Stomach (tissue), 9 donors: ENCODE measurements around the gene DCC. TPM values are rescaled to one million over a fixed set of nuclear protein-coding genes. Genes with fewer than 3 reads are reported as not detected.
A peak's percentile ranks its signal among the peaks of the same experiment; 100 is the strongest.

Experiments
- DNase-seq, 2 donors: peaks; one replicate each; pipeline versions ENCODE4 v3.0.0 to v3.0.0-alpha.2; 2013 to 2019
- H3K27ac ChIP-seq, 5 donors: fragments of 200-600 bp in 4 of 5; sonication (generic) in 4 of 5; one replicate each; pipeline ENCODE4 v1.5.1; 2013 to 2019; ENCODE audit warnings: mild to moderate bottlenecking in 1 of 5, moderate library complexity in 1 of 5
- H3K27me3 ChIP-seq, 3 donors: fragments of 200-600 bp; sonication (generic); one replicate each; pipeline ENCODE4 v1.5.1; 2017 to 2019; ENCODE audit warnings: mixed run types in 1 of 3
- H3K36me3 ChIP-seq, 4 donors: fragments of 200-600 bp; sonication (generic); 1 replicate in 3 of 4; 2 replicates in 1 of 4; pipeline ENCODE4 v1.5.1; 2016 to 2019
- H3K4me1 ChIP-seq, 4 donors: fragments of 200-600 bp; sonication (generic); one replicate each; pipeline ENCODE4 v1.5.1; 2016 to 2019
- H3K4me3 ChIP-seq, 4 donors: fragments of 200-600 bp; sonication (generic) in 3 of 4; one replicate each; pipeline ENCODE4 v1.5.1; 2016 to 2019; ENCODE audit warnings: mild to moderate bottlenecking in 1 of 4
- H3K9me3 ChIP-seq, 4 donors: fragments of 200-600 bp; sonication (generic); one replicate each; pipeline ENCODE4 v1.5.1; 2016 to 2019
- CTCF ChIP-seq, 7 experiments: fragments of 450-650 bp in 4 of 7; fragments of 200-600 bp in 3 of 7; sonication (generic) in 3 of 7; IDR thresholded peaks; one replicate each; pipeline ENCODE4 v1.5.1; 2016 to 2019; ENCODE audit warnings: antibody characterized with exemption in 7 of 7, control low read depth in 2 of 7, mild to moderate bottlenecking in 1 of 7
- EP300 ChIP-seq: sonication (generic); formaldehyde crosslinking; IDR thresholded peaks from one replicate; pipeline ENCODE4 v1.6.1; 2017; ENCODE audit warnings: antibody characterized with exemption
- POLR2A ChIP-seq, 4 donors: fragments of 450-650 bp; IDR thresholded peaks; one replicate each; pipeline ENCODE4 v1.6.1; 2016; ENCODE audit warnings: antibody characterized with exemption in 4 of 4, control low read depth in 2 of 4, mild to moderate bottlenecking in 1 of 4, moderate library complexity in 1 of 4
- POLR2AphosphoS5 ChIP-seq, 3 donors: sonication (generic); formaldehyde crosslinking; IDR thresholded peaks; one replicate each; pipeline ENCODE4 v1.6.1; 2016; ENCODE audit warnings: antibody characterized with exemption in 3 of 3
- WGBS, 5 donors: extraction: QIAGEN DNeasy Blood & Tissue Kit in 3 of 5; methylation state at CpG; one replicate each; pipeline versions ENCODE4 v1.1.5 to v1.1.7; 2013 to 2018; 5-methylcytosine and 5-hydroxymethylcytosine counted together
- intact Hi-C: fragments of 100-400 bp; cut with DNase I; formaldehyde crosslinking; loops from one replicate; pipeline ENCODE4 v1.15.1; 2023; ENCODE audit warnings: low total_unique reads
- polyA plus RNA-seq, 3 donors: library from polyadenylated mRNA; stranded (reverse); fragments of 200-250 nt; gene quantifications; one replicate each; pipeline ENCODE4 v1.2.3, GENCODE V29; 2013
- total RNA-seq, 5 donors: library from RNA; depleted of rRNA; stranded (reverse); fragments of >200 nt; gene quantifications; one replicate each; pipeline versions ENCODE4 v1.1.0 to v1.2.3, GENCODE V29; 2014 to 2016
- donor health status: healthy with polysubstance abuse.
- donor health status: Bipolar disorder and iron deficiency.
- donor health status: healthy.

The DCC gene
- total and polyA plus RNA-seq, 8 donors: 0.58 to 1.7 TPM; not detected in 6

GRCh38 chr18:52391810-52392559, 52.0 kb downstream of the DCC start:
- DNase-seq: no peak
- 75 to 83% (median 79%) methylated on average over 9 of the region's 9 CpGs for WGBS, 5 donors
- TF ChIP-seq EP300 (no peak), POLR2A (IDR thresholded peaks at IDR 0.05) (no peak), POLR2AphosphoS5 (IDR thresholded peaks at IDR 0.05) (no peak), CTCF (IDR thresholded peaks at IDR 0.05) (no peak)
- intact Hi-C loops: no loop called here
- Histone ChIP-seq H3K27me3 (no peaks in the 10 kb centered on the region), H3K27ac (no peak overlapping the region), H3K9me3 (no peaks in the 10 kb centered on the region), H3K36me3 (no peaks in the 10 kb centered on the region), H3K4me1 (no peaks in the 10 kb centered on the region), H3K4me3 (no peak overlapping the region)

DNA sequence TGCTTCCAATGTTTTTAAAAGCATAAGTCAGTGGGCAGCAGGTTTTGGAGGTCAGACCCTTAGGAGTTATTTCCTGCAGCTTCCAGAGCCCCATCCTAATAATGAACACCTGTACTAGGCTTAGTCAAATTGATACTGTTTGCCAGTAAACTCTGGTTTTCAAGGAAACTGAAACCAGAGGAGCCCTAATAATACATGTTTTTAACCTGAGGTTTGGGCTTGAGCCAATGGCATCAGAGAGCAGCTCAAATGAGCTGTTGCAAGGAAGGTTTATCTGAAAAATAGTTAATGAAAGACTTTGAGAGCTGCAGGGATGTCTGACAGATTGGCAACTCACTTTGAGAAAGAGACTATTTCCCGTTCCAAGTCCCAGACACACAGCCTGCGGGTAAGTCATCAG, 54.6 kb downstream of the DCC start:
- no peaks in the 10 kb centered on the region for H3K36me3 ChIP-seq
- TF ChIP-seq POLR2AphosphoS5 (IDR thresholded peaks at IDR 0.05) (no peak), EP300 (no peak), POLR2A (IDR thresholded peaks at IDR 0.05) (no peak), CTCF (IDR thresholded peaks at IDR 0.05) (no peak)
- WGBS, 5 donors: 38 to 59% (median 45%) methylated on average over 2 of the region's 2 CpGs
- no peak overlapping the region for H3K27ac ChIP-seq
- peak in 1 of 2 donors; percentile 5 for DNase-seq
- no peaks in the 10 kb centered on the region for H3K9me3 ChIP-seq
- intact Hi-C loops: no loop called here
- no peaks in the 10 kb centered on the region for H3K4me1 ChIP-seq
- no peak overlapping the region for H3K4me3 ChIP-seq
- H3K27me3 ChIP-seq: no peaks in the 10 kb centered on the region

GRCh38 chr18:52395146-52395852, 55.3 kb downstream of the DCC start:
- Histone ChIP-seq H3K9me3 (no peaks in the 10 kb centered on the region), H3K4me3 (no peak overlapping the region), H3K36me3 (no peaks in the 10 kb centered on the region), H3K27ac (no peak overlapping the region), H3K27me3 (no peaks in the 10 kb centered on the region), H3K4me1 (no peaks in the 10 kb centered on the region)
- intact Hi-C loops: no loop called here
- no peak for DNase-seq
- WGBS, 5 donors: 69 to 82% (median 72%) methylated on average over 5 of the region's 5 CpGs
- TF ChIP-seq POLR2A (IDR thresholded peaks at IDR 0.05) (no peak), EP300 (no peak), CTCF (IDR thresholded peaks at IDR 0.05) (no peak), POLR2AphosphoS5 (IDR thresholded peaks at IDR 0.05) (no peak)

- H3K4me3 ChIP-seq: no peak overlapping the region
- no peaks in the 10 kb centered on the region for H3K9me3 ChIP-seq
- TF ChIP-seq EP300 (no peak), CTCF (IDR thresholded peaks at IDR 0.05) (no peak), POLR2AphosphoS5 (IDR thresholded peaks at IDR 0.05) (no peak), POLR2A (IDR thresholded peaks at IDR 0.05) (no peak)
- no peaks in the 10 kb centered on the region for H3K27me3 ChIP-seq
- 86 to 100% (median 89%) methylated on average over 1 of the region's 1 CpG for WGBS, 5 donors
- intact Hi-C loops: no loop called here
- DNase-seq: no peak
- no peaks in the 10 kb centered on the region for H3K36me3 ChIP-seq
- H3K27ac ChIP-seq: no peak overlapping the region
- H3K4me1 ChIP-seq: no peaks in the 10 kb centered on the region
Observed at GRCh38 chr18:52401236-52401635, 61.2 kb downstream of the DCC start.
